GM19043 (cell line): ENCODE results near the gene CPSF3.
A peak's percentile ranks its signal among the peaks of the same experiment; 100 is the strongest.

Experiments used
- ATAC-seq: cut with Tn5 transposase; IDR thresholded peaks from one replicate; pipeline ENCODE4 v1.9.1; 2021; ENCODE audit warnings: low read depth; ENCODE audit not compliant: unreplicated experiment

CPSF3 gene

GRCh38 chr2:9423100-9423921 lies at the start of gene CPSF3, which contains the start of gene ITGB1BP1:
Gene CPSF3, plus strand, starts transcription at chr2:9423654. Its CDS starts 120 bp downstream, at chr2:9423774.
Gene ITGB1BP1, minus strand, starts transcription at chr2:9423528. Its CDS starts 4,831 bp downstream, at chr2:9418697.
- peak; percentile 79 for ATAC-seq

- ATAC-seq = no peak
Observed at GRCh38 chr2:9374071-9374730, 49.3 kb upstream of the CPSF3 start.

GRCh38 chr2:9375857-9376428 lies 47.5 kb upstream of the CPSF3 start:
- no peak for ATAC-seq

GRCh38 chr2:9377461-9378097 lies 45.9 kb upstream of the CPSF3 start:
- ATAC-seq = no peak

- no peak for ATAC-seq
Observed at GRCh38 chr2:9378433-9379390, 44.7 kb upstream of the CPSF3 start.

GRCh38 chr2:9379391-9379755 lies 44.1 kb upstream of the CPSF3 start:
- no peak for ATAC-seq

GRCh38 chr2:9380702-9381628 lies 42.5 kb upstream of the CPSF3 start:
- no peak for ATAC-seq

- no peak for ATAC-seq
Observed at GRCh38 chr2:9382604-9383235, 40.7 kb upstream of the CPSF3 start.

GRCh38 chr2:9384521-9384920 lies 38.9 kb upstream of the CPSF3 start:
- no peak for ATAC-seq

GRCh38 chr2:9385841-9386240 lies 37.6 kb upstream of the CPSF3 start:
- no peak for ATAC-seq

GRCh38 chr2:9388199-9388681 lies 35.2 kb upstream of the CPSF3 start:
- no peak for ATAC-seq

GRCh38 chr2:9388950-9389911 lies 34.2 kb upstream of the CPSF3 start:
- no peak for ATAC-seq

GRCh38 chr2:9390151-9390850 lies 33.2 kb upstream of the CPSF3 start:
- no peak for ATAC-seq

GRCh38 chr2:9390991-9391390 lies 32.5 kb upstream of the CPSF3 start:
- no peak for ATAC-seq

GRCh38 chr2:9391961-9392720 lies 31.3 kb upstream of the CPSF3 start:
- no peak for ATAC-seq
